Chondrocyte (in vitro differentiated cells): ENCODE results near the gene NYAP2. TPM values are rescaled to one million over a fixed set of nuclear protein-coding genes. Genes with fewer than 3 reads are reported as not detected.

ENCODE experiments used
- DNase-seq: peaks from one replicate; pipeline ENCODE4 v3.0.0; 2021; ENCODE audit warnings: mixed read lengths, low spot score
- H3K27ac Mint-ChIP-seq: one replicate; pipeline ENCODE4 v1.8.0; 2021; ENCODE audit warnings: mild to moderate bottlenecking, moderate library complexity, mixed read lengths; ENCODE audit not compliant: unreplicated experiment
- H3K27me3 Mint-ChIP-seq: 2 replicates; pipeline ENCODE4 v1.8.0; 2021; ENCODE audit warnings: low read depth, mixed read lengths
- H3K36me3 Mint-ChIP-seq: 2 replicates; pipeline ENCODE4 v1.8.0; 2021; ENCODE audit warnings: low read depth, mixed read lengths
- H3K4me1 Mint-ChIP-seq: 2 replicates; pipeline ENCODE4 v1.8.0; 2021; ENCODE audit warnings: low read depth, mild to moderate bottlenecking, mixed read lengths
- H3K4me3 Mint-ChIP-seq: one replicate; pipeline ENCODE4 v1.8.0; 2021; ENCODE audit warnings: mild to moderate bottlenecking, moderate library complexity, mixed read lengths; ENCODE audit not compliant: unreplicated experiment
- H3K9me3 Mint-ChIP-seq: 2 replicates; pipeline ENCODE4 v1.8.0; 2021; ENCODE audit warnings: low read depth, mixed read lengths
- CTCF ChIP-seq: fragments of 200-600 bp; sonication (generic); IDR thresholded peaks from 2 replicates; pipeline ENCODE4 v1.5.0; 2021; ENCODE audit warnings: antibody characterized with exemption, mild to moderate bottlenecking, moderate library complexity
- total RNA-seq: library from RNA; stranded (reverse); gene quantifications from 3 replicates; pipeline ENCODE4 v1.2.1, GENCODE V29; 2021

Gene NYAP2
- total RNA-seq, 1 donor from 2014 or later = 0.05 TPM

- H3K27me3 Mint-ChIP-seq = no peaks in the 10 kb centered on the region
- no peaks in the 10 kb centered on the region for H3K36me3 Mint-ChIP-seq
- H3K27ac Mint-ChIP-seq = no peak overlapping the region
- no peak overlapping the region for H3K4me3 Mint-ChIP-seq
- TF ChIP-seq CTCF = no peak
- no peak for DNase-seq
- H3K4me1 Mint-ChIP-seq = no peaks in the 10 kb centered on the region
- no peaks in the 10 kb centered on the region for H3K9me3 Mint-ChIP-seq
Measured at GRCh38 chr2:225495706-225496105, 96.2 kb downstream of the NYAP2 start.

- Mint-ChIP-seq H3K4me3 (no peak overlapping the region), H3K4me1 (no peaks in the 10 kb centered on the region), H3K9me3 (no peaks in the 10 kb centered on the region), H3K36me3 (no peaks in the 10 kb centered on the region), H3K27ac (no peak overlapping the region), H3K27me3 (no peaks in the 10 kb centered on the region)
- no peak for TF ChIP-seq CTCF
- DNase-seq = no peak
Measured at GRCh38 chr2:225496568-225496967, 97.1 kb downstream of the NYAP2 start.

- no peak for DNase-seq
- Mint-ChIP-seq H3K9me3 (no peaks in the 10 kb centered on the region), H3K36me3 (no peaks in the 10 kb centered on the region), H3K4me3 (no peak overlapping the region), H3K27me3 (no peaks in the 10 kb centered on the region), H3K4me1 (no peaks in the 10 kb centered on the region), H3K27ac (no peak overlapping the region)
- TF ChIP-seq CTCF = no peak
Measured at GRCh38 chr2:225497166-225497565, 97.7 kb downstream of the NYAP2 start.

- Mint-ChIP-seq H3K27me3 (no peaks in the 10 kb centered on the region), H3K27ac (no peak overlapping the region), H3K4me1 (no peaks in the 10 kb centered on the region), H3K9me3 (no peaks in the 10 kb centered on the region), H3K36me3 (no peaks in the 10 kb centered on the region), H3K4me3 (no peak overlapping the region)
- no peak for DNase-seq
- TF ChIP-seq CTCF = no peak
Measured at GRCh38 chr2:225501022-225501421, 101.5 kb downstream of the NYAP2 start.

DNA sequence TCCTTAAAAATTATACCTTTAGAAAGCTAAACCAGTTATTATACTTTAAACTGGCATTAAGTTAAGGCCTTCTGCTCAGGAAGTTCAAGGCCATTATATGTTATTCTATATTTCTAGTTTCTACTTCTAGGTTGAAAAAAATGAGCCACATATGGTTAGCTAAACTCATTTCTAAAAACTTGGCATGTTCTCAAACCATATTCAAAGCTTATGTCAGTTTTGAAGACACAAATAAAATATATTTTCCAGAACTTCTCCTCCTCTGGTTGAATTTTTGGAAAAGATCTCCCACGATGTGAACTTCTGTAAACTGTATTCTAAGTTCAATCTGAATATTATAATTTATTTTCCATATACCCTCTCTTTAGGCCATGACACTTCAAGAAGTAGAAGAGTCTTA is 103.5 kb downstream of the NYAP2 start:
- no peak overlapping the region for H3K4me3 Mint-ChIP-seq
- H3K36me3 Mint-ChIP-seq = no peaks in the 10 kb centered on the region
- H3K27ac Mint-ChIP-seq = no peak overlapping the region
- no peaks in the 10 kb centered on the region for H3K4me1 Mint-ChIP-seq
- TF ChIP-seq CTCF = no peak
- DNase-seq = no peak
- no peaks in the 10 kb centered on the region for H3K27me3 Mint-ChIP-seq
- no peaks in the 10 kb centered on the region for H3K9me3 Mint-ChIP-seq
